Measurements from ENCODE around the gene GRAMD1C. TPM values are rescaled to one million over a fixed set of nuclear protein-coding genes. Genes with fewer than 3 reads are reported as not detected.

Gene GRAMD1C
- polyA plus RNA-seq, 3 donors: 0.13 to 0.29 (median 0.27) TPM

GRCh38 chr3:113878403-113878802 is 39.8 kb downstream of the GRAMD1C start:
- no peaks in the 10 kb centered on the region for H3K9me3 ChIP-seq (replicated peaks in 1 of 2; ENCODE audit: control insufficient read depth in 1 of 2, insufficient read depth in 1 of 2, low read length in 2 of 2)
- intact Hi-C loops (cut with micrococcal nuclease): no loop called here
- Mint-ChIP-seq H3K27ac (no peak overlapping the region), H3K36me3 (no peaks in the 10 kb centered on the region), H3K27me3 (ENCODE audit: low read depth in 3 of 3) (no peaks in the 10 kb centered on the region), H3K4me1 (no peaks in the 10 kb centered on the region), H3K9me3 (peaks cover 0 to 2% (median 0%) of the 10 kb centered on the region in 7 donors), H3K4me3 (no peak overlapping the region)
- H3K27me3 ChIP-seq (ENCODE audit: control insufficient read depth in 2 of 2, insufficient read depth in 2 of 2, low read length in 2 of 2): no peaks in the 10 kb centered on the region
- H3K79me2 ChIP-seq (ENCODE audit: insufficient read depth, low read length): no peaks in the 10 kb centered on the region
- no peak overlapping the region for H3K4me3 ChIP-seq (replicated peaks in 1 of 3; ENCODE audit: low read depth in 2 of 3, low read length in 3 of 3)
- no peaks in the 10 kb centered on the region for H4K20me1 ChIP-seq (ENCODE audit: insufficient read depth, low read length)
- no peak overlapping the region for H3K4me2 ChIP-seq (replicated peaks; ENCODE audit: extremely low read depth, low read length, poor library complexity, severe bottlenecking)
- DNase-seq: no peak
- no peak for TF ChIP-seq CTCF (IDR thresholded peaks at IDR 0.05)
- no peaks in the 10 kb centered on the region for H3K36me3 ChIP-seq (replicated peaks in 1 of 2; ENCODE audit: control insufficient read depth in 1 of 2, insufficient read depth in 2 of 2, low read length in 2 of 2)
- H3K27ac ChIP-seq (ENCODE audit: low read depth in 1 of 2, low read length in 2 of 2): no peak overlapping the region
- H3K4me1 ChIP-seq (ENCODE audit: control insufficient read depth in 1 of 2, insufficient read depth in 2 of 2, low read length in 2 of 2): no peaks in the 10 kb centered on the region
- WGBS (ENCODE audit: insufficient coverage): 94% methylated on average over 3 of the region's 3 CpGs
- H2AFZ ChIP-seq (ENCODE audit: insufficient read depth, low read depth, low read length, poor library complexity, severe bottlenecking): no peak overlapping the region
- H3K9ac ChIP-seq (ENCODE audit: insufficient read depth, low read length, poor library complexity, severe bottlenecking): no peak overlapping the region

GRCh38 chr3:113885050-113885449 is 46.5 kb downstream of the GRAMD1C start:
- no peaks in the 10 kb centered on the region for H3K4me1 ChIP-seq (ENCODE audit: control insufficient read depth in 1 of 2, insufficient read depth in 2 of 2, low read length in 2 of 2)
- intact Hi-C loops (cut with micrococcal nuclease): no loop called here
- Mint-ChIP-seq H3K27me3 (ENCODE audit: low read depth in 3 of 3) (peaks cover 0 to 2% (median 0%) of the 10 kb centered on the region in 3 donors), H3K27ac (no peak overlapping the region), H3K36me3 (no peaks in the 10 kb centered on the region), H3K9me3 (peaks cover 0 to 10% (median 2%) of the 10 kb centered on the region in 7 donors), H3K4me3 (no peak overlapping the region), H3K4me1 (no peaks in the 10 kb centered on the region)
- no peak for TF ChIP-seq CTCF (IDR thresholded peaks at IDR 0.05)
- no peak overlapping the region for H3K4me3 ChIP-seq (replicated peaks in 1 of 3; ENCODE audit: low read depth in 2 of 3, low read length in 3 of 3)
- H3K36me3 ChIP-seq (replicated peaks in 1 of 2; ENCODE audit: control insufficient read depth in 1 of 2, insufficient read depth in 2 of 2, low read length in 2 of 2): no peaks in the 10 kb centered on the region
- no peak overlapping the region for H3K27ac ChIP-seq (ENCODE audit: low read depth in 1 of 2, low read length in 2 of 2)
- no peak overlapping the region for H2AFZ ChIP-seq (ENCODE audit: insufficient read depth, low read depth, low read length, poor library complexity, severe bottlenecking)
- peaks cover 0 to 10% of the 10 kb centered on the region in 2 donors for H3K9me3 ChIP-seq (replicated peaks in 1 of 2; ENCODE audit: control insufficient read depth in 1 of 2, insufficient read depth in 1 of 2, low read length in 2 of 2)
- DNase-seq: no peak
- H4K20me1 ChIP-seq (ENCODE audit: insufficient read depth, low read length): no peaks in the 10 kb centered on the region
- H3K27me3 ChIP-seq (ENCODE audit: control insufficient read depth in 2 of 2, insufficient read depth in 2 of 2, low read length in 2 of 2): no peaks in the 10 kb centered on the region
- no peaks in the 10 kb centered on the region for H3K79me2 ChIP-seq (ENCODE audit: insufficient read depth, low read length)
- H3K4me2 ChIP-seq (replicated peaks; ENCODE audit: extremely low read depth, low read length, poor library complexity, severe bottlenecking): no peak overlapping the region
- H3K9ac ChIP-seq (ENCODE audit: insufficient read depth, low read length, poor library complexity, severe bottlenecking): no peak overlapping the region
- WGBS (ENCODE audit: insufficient coverage): 93% methylated on average over 18 of the region's 30 CpGs
